A549 (cell line): Measurements from ENCODE around the gene PCGF5. TPM values are rescaled to one million over a fixed set of nuclear protein-coding genes. Genes with fewer than 3 reads are reported as not detected.

Experiments used
- ATAC-seq, 2 experiments: fragments of 200-7000 bp in 1 of 2; fragments of >200 bp in 1 of 2; cut with Nextera tagmentation in 1 of 2; cut with Tn5 transposase in 1 of 2; 3 replicates each; pipeline versions ENCODE4 v1.8.0 to v1.9.1; 2018 to 2020; ENCODE audit warnings: mild to moderate bottlenecking in 1 of 2, moderate library complexity in 1 of 2
- CTCF ChIA-PET: fragments of 300-600 bp; sonication (Branson Sonifier 250); formaldehyde crosslinking; extraction: SDS; loops from one replicate; lab custom pipeline; 2021; ENCODE audit warnings: antibody characterized with exemption, inconsistent platforms; lab: Yijun Ruan, JAX
- POLR2A ChIA-PET: fragments of 350-600 bp; formaldehyde crosslinking; extraction: SDS; loops from one replicate; lab custom pipeline; 2021; ENCODE audit warnings: antibody characterized with exemption, inconsistent platforms; lab: Yijun Ruan, JAX
- DNase-seq, 2 experiments: peaks; one replicate each; pipeline versions ENCODE4 v3.0.0 to v3.0.0-alpha.2; 2011 to 2016; ENCODE audit warnings: low read depth in 1 of 2, low spot score in 1 of 2
- FAIRE-seq: peaks from 2 replicates; lab custom pipeline; 2011; peaks lifted over from hg19 to GRCh38; lab: Jason Lieb, UNC
- H3K27ac ChIP-seq, 2 experiments: fragments of >200 bp; sonication (Bioruptor Twin); formaldehyde crosslinking; 3 replicates each; pipeline ENCODE4 v1.5.1; 2016 to 2017
- H3K4me1 ChIP-seq: fragments of >200 bp; sonication (Bioruptor Twin); formaldehyde crosslinking; 3 replicates; pipeline ENCODE4 v1.6.1; 2016
- H3K4me2 ChIP-seq: fragments of >200 bp; sonication (Bioruptor Twin); formaldehyde crosslinking; 3 replicates; pipeline ENCODE4 v1.6.1; 2016
- H3K4me3 ChIP-seq: fragments of >200 bp; sonication (Bioruptor Twin); formaldehyde crosslinking; 3 replicates; pipeline ENCODE4 v1.5.1; 2016
- H3K9me3 ChIP-seq: fragments of >200 bp; sonication (Bioruptor Twin); formaldehyde crosslinking; 3 replicates; pipeline ENCODE4 v1.6.1; 2016
- ATOH8 ChIP-seq: fragments of 250-450 bp; sonication (Bioruptor Pico); IDR thresholded peaks from 2 replicates; pipeline ENCODE4 v1.5.0; 2020; ENCODE audit warnings: low read depth, mild to moderate bottlenecking, moderate library complexity
- BHLHE40 ChIP-seq: IDR thresholded peaks from 2 replicates; pipeline ENCODE4 v1.6.1; 2012; ENCODE audit warnings: low read depth, low read length, inconsistent platforms
- CBX2 ChIP-seq: fragments of 200-600 bp; sonication (generic); IDR thresholded peaks from 2 replicates; pipeline ENCODE4 v1.6.1; 2016; ENCODE audit warnings: low read depth, mild to moderate bottlenecking, borderline replicate concordance
- EHF ChIP-seq: fragments of 250-450 bp; sonication (Bioruptor Pico); IDR thresholded peaks from 2 replicates; pipeline ENCODE4 v1.5.0; 2020; ENCODE audit warnings: mild to moderate bottlenecking
- EP300 ChIP-seq, 2 experiments: fragments of >200 bp; sonication (Bioruptor Twin); formaldehyde crosslinking; IDR thresholded peaks; 2 replicates in 1 of 2; 3 replicates in 1 of 2; pipeline ENCODE4 v1.6.1; 2016 to 2017
- ESRRA ChIP-seq: fragments of 150-350 bp; IDR thresholded peaks from 2 replicates; pipeline ENCODE4 v1.6.1; 2014; ENCODE audit warnings: mild to moderate bottlenecking, low read length, borderline replicate concordance
- FOSB ChIP-seq: fragments of 250-450 bp; sonication (Bioruptor Pico); IDR thresholded peaks from 2 replicates; pipeline ENCODE4 v1.5.0; 2020; ENCODE audit warnings: mild to moderate bottlenecking, moderate library complexity
- HEYL ChIP-seq: fragments of 250-450 bp; sonication (Bioruptor Pico); IDR thresholded peaks from 2 replicates; pipeline ENCODE4 v1.8.0; 2021; ENCODE audit warnings: mild to moderate bottlenecking, moderate library complexity
- HMGXB4 ChIP-seq: fragments of 250-450 bp; sonication (Bioruptor Pico); IDR thresholded peaks from 2 replicates; pipeline ENCODE4 v1.5.0; 2021; ENCODE audit warnings: mild to moderate bottlenecking, moderate library complexity, borderline replicate concordance
- HOXB5 ChIP-seq: fragments of 250-450 bp; sonication (Bioruptor Pico); IDR thresholded peaks from 2 replicates; pipeline ENCODE4 v1.5.0; 2020; ENCODE audit warnings: mild to moderate bottlenecking, moderate library complexity
- MAFK ChIP-seq: fragments of 450-650 bp; IDR thresholded peaks from 2 replicates; pipeline ENCODE4 v1.6.1; 2014; ENCODE audit not compliant: partially characterized antibody
- MYC ChIP-seq: IDR thresholded peaks from 2 replicates; pipeline ENCODE4 v1.6.1; 2012; ENCODE audit warnings: mild to moderate bottlenecking, inconsistent platforms, low read length, improper control_type of control experiment, borderline replicate concordance
- NFE2L2 ChIP-seq: fragments of 150-350 bp; conservative IDR thresholded peaks from 2 replicates; pipeline ENCODE4 v1.6.1; 2014; ENCODE audit warnings: low read length
- PBX3 ChIP-seq: IDR thresholded peaks from 2 replicates; pipeline ENCODE4 v1.6.1; 2012
- PHF8 ChIP-seq: fragments of 200-600 bp; sonication (generic); IDR thresholded peaks from 2 replicates; pipeline ENCODE4 v1.6.1; 2016; ENCODE audit warnings: low read depth, mild to moderate bottlenecking, antibody characterized with exemption, moderate library complexity, borderline replicate concordance
- RAD21 ChIP-seq, 2 experiments: fragments of >200 bp in 1 of 2; sonication (Bioruptor Twin) in 1 of 2; formaldehyde crosslinking in 1 of 2; IDR thresholded peaks in 1 of 2; conservative IDR thresholded peaks in 1 of 2; 2 replicates in 1 of 2; 3 replicates in 1 of 2; pipeline ENCODE4 v1.6.1; 2012 to 2018; ENCODE audit warnings: inconsistent platforms in 1 of 2
- RCOR1 ChIP-seq: fragments of 150-350 bp; IDR thresholded peaks from 2 replicates; pipeline ENCODE4 v1.6.1; 2014; ENCODE audit warnings: antibody characterized with exemption, low read length, low read depth
- RNF2 ChIP-seq: fragments of 200-600 bp; sonication (generic); IDR thresholded peaks from 2 replicates; pipeline ENCODE4 v1.6.1; 2016; ENCODE audit warnings: low read depth, mild to moderate bottlenecking, antibody characterized with exemption, moderate library complexity, borderline replicate concordance
- SMC3 ChIP-seq: fragments of >200 bp; sonication (Bioruptor Twin); formaldehyde crosslinking; IDR thresholded peaks from 3 replicates; pipeline ENCODE4 v1.6.1; 2018; ENCODE audit warnings: inconsistent platforms
- SREBF2 ChIP-seq: fragments of 450-650 bp; IDR thresholded peaks from 2 replicates; pipeline ENCODE4 v1.6.1; 2014; ENCODE audit warnings: mild to moderate bottlenecking, moderate library complexity
- TP53 ChIP-seq: fragments of 250-450 bp; sonication (Bioruptor Pico); IDR thresholded peaks from 2 replicates; pipeline ENCODE4 v1.5.0; 2021; ENCODE audit warnings: mild to moderate bottlenecking, moderate library complexity
- USF2 ChIP-seq: fragments of 450-650 bp; IDR thresholded peaks from 2 replicates; pipeline ENCODE4 v1.6.1; 2014; ENCODE audit warnings: antibody characterized with exemption
- ZNF302 ChIP-seq: fragments of 250-450 bp; sonication (Bioruptor Pico); IDR thresholded peaks from 2 replicates; pipeline ENCODE4 v1.9.0; 2021; ENCODE audit warnings: inconsistent platforms, mild to moderate bottlenecking, moderate library complexity
- ZSCAN20 ChIP-seq: fragments of 250-450 bp; sonication (Bioruptor Pico); IDR thresholded peaks from 2 replicates; pipeline ENCODE4 v1.8.0; 2022; ENCODE audit warnings: mild to moderate bottlenecking, moderate library complexity
- WGBS: methylation state at CpG from one replicate; pipeline ENCODE4 v1.1.6; 2017; ENCODE audit errors: missing lambda C conversion rate; 5-methylcytosine and 5-hydroxymethylcytosine counted together
- polyA plus RNA-seq, 4 experiments: library from polyadenylated mRNA; depleted of rRNA in 3 of 4; stranded (reverse); fragments of >200 nt; fragmentation: RNase III in 1 of 4; extraction: RNeasy Plus Mini Kit Qiagen cat#74134 plus additional on column Dnase treatment in 1 of 4; gene quantifications; 2 replicates in 3 of 4; 3 replicates in 1 of 4; pipeline ENCODE4 v1.2.3, GENCODE V29; 2011 to 2017
- TF ChIP-seq, protein P1 (sequence below): fragments of >200 bp; sonication (Bioruptor Twin); formaldehyde crosslinking; IDR thresholded peaks from 3 replicates; pipeline ENCODE4 v1.5.1; 2016

PCGF5 gene
- polyA plus RNA-seq, 2 of the 4 experiments (the other 2 are of a cell fraction): 28.5 to 39.9 TPM

GRCh38 chr10:91249700-91250099, 29.2 kb downstream of the PCGF5 start (continued):
- TF ChIP-seq MYC: no peak
- TF ChIP-seq, all 56 proteins: peak for 0

DNA sequence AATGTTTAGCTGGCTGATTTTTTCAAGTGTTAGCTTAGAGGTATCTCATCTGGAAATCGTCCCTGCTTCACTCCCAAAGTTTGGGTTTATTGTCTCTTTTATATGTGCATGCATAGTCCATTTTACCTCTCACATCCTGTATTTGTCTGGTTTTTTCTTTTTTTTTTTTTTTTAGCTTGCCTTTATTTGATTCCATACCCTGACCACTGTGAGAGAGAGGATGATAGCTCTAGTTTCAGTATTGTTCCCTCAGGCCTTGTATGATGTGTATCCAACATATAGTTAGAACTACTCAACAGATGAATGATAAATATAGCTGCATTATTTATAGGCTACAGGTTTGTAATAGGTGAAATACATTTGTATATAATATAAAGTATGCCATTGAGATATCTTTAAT, 29.9 kb downstream of the PCGF5 start:
- Histone ChIP-seq H3K4me2 (no peak overlapping the region), H3K4me3 (no peak overlapping the region), H3K4me1 (peaks cover 5% of the 10 kb centered on the region; the same call in 1 of the 3 replicates), H3K27ac (no peak overlapping the region), H3K9me3 (peaks cover 5% of the 10 kb centered on the region)
- ChIA-PET CTCF (interaction anchor here (0.6 to 6.4 kb wide), 31 partner anchors 11 to 371 kb away, joined by 3 to 57 read pairs (median 4); no protein-coding TSS in a partner anchor), POLR2A (interaction anchor here (0.6 to 0.7 kb wide), 2 partner anchors 160 to 242 kb away, joined by 4 to 7 read pairs; no protein-coding TSS in a partner anchor)
- FAIRE-seq: no peak
- no peak for DNase-seq
- ATAC-seq: no peak
- 60% methylated on average over 1 of the region's 1 CpG for WGBS
- TF ChIP-seq HOXB5 (no peak), TP53 (CRISPR knock-in tag) (no peak), USF2 (no peak), BHLHE40 (no peak), HEYL (no peak), ZNF302 (CRISPR knock-in tag) (no peak), ZSCAN20 (CRISPR knock-in tag) (no peak), ATOH8 (CRISPR knock-in tag) (no peak), ESRRA (no peak), EP300 (IDR thresholded peaks at IDR 0.05) (no peak), CBX2 (no peak), PHF8 (no peak), RNF2 (no peak), NFE2L2 (no peak), MYC (no peak), SREBF2 (no peak)

GRCh38 chr10:91251430-91252056, 31.1 kb downstream of the PCGF5 start:
- H3K4me1 ChIP-seq: peaks cover 5% of the 10 kb centered on the region; the same call in 1 of the 3 replicates
- no peak overlapping the region for H3K27ac ChIP-seq
- POLR2A ChIA-PET: no interaction called here
- no peak overlapping the region for H3K4me2 ChIP-seq
- FAIRE-seq (peak; percentile 87), DNase-seq (peak; percentile 40 to 56), ATAC-seq (peak; percentile 59 to 70; a peak in 3 of 6 replicates)
- H3K9me3 ChIP-seq: peaks cover 9% of the 10 kb centered on the region
- CTCF ChIA-PET: interaction anchor here (0.6 to 6.4 kb wide), 54 partner anchors 9 to 1514 kb away, joined by 3 to 57 read pairs (median 3); partner anchors contain the start of gene ANKRD1
- TF ChIP-seq SMC3 (peak; percentile 97), HMGXB4 (CRISPR knock-in tag) (no peak), PBX3 (no peak), EHF (CRISPR knock-in tag) (no peak), FOSB (no peak), RAD21 (conservative IDR thresholded peaks at IDR 0.05 in 1 of 2, IDR thresholded peaks at IDR 0.05 in 1 of 2) (peak; percentile 97), NFE2L2 (no peak), RCOR1 (no peak), MAFK (no peak)
- TF ChIP-seq, protein P1, sequence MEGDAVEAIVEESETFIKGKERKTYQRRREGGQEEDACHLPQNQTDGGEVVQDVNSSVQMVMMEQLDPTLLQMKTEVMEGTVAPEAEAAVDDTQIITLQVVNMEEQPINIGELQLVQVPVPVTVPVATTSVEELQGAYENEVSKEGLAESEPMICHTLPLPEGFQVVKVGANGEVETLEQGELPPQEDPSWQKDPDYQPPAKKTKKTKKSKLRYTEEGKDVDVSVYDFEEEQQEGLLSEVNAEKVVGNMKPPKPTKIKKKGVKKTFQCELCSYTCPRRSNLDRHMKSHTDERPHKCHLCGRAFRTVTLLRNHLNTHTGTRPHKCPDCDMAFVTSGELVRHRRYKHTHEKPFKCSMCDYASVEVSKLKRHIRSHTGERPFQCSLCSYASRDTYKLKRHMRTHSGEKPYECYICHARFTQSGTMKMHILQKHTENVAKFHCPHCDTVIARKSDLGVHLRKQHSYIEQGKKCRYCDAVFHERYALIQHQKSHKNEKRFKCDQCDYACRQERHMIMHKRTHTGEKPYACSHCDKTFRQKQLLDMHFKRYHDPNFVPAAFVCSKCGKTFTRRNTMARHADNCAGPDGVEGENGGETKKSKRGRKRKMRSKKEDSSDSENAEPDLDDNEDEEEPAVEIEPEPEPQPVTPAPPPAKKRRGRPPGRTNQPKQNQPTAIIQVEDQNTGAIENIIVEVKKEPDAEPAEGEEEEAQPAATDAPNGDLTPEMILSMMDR: peak; percentile 97
- TF ChIP-seq, all 56 proteins: peak for 3
- no peak overlapping the region for H3K4me3 ChIP-seq
